ENCODE data around the gene USP15. TPM values are rescaled to one million over a fixed set of nuclear protein-coding genes. Genes with fewer than 3 reads are reported as not detected.

The USP15 gene
- polyA plus RNA-seq, 1 donor (not counting 4 experiments of a cell fraction or from before 2014, with no cell fraction given), result 66.5 TPM

DNA sequence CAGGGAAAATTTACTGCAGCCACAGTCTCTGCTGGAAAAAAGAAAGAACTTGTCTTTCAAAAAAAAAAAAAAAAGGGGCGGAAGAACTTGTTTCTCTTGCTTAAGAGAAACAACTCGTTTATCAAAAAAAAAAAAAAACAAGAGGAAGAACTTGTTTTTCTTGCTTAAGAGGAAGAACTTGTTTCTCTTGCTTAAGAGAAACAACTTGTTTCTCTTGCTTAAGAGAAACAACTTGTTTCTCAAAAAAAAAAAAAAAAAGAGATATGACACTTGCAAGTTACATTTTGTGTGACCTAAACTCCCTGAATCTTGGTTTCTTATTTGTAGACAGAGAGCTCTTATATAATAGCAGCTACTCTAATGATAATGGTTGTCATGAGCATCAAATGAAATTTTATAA is 44.7 kb upstream of the USP15 start:
- Histone ChIP-seq H3K27me3 (ENCODE audit: control insufficient read depth, extremely low read depth, insufficient read depth, low read length) (no peaks in the 10 kb centered on the region), H3K79me2 (ENCODE audit: control insufficient read depth, insufficient read depth, low read length) (no peaks in the 10 kb centered on the region), H3K4me3 (ENCODE audit: control insufficient read depth in 2 of 3, extremely low read depth in 1 of 3, insufficient read depth in 2 of 3, low read depth in 1 of 3, low read length in 3 of 3) (no peak overlapping the region), H3K4me1 (ENCODE audit: control insufficient read depth, extremely low read depth, insufficient read depth, low read length) (peaks cover 4% of the 10 kb centered on the region), H3K9me3 (ENCODE audit: control insufficient read depth, low read depth, low read length) (no peaks in the 10 kb centered on the region), H2AFZ (ENCODE audit: control insufficient read depth, low read length) (no peak overlapping the region), H4K20me1 (ENCODE audit: control insufficient read depth, extremely low read depth, insufficient read depth, low read length) (no peaks in the 10 kb centered on the region), H3K9me1 (ENCODE audit: control insufficient read depth, extremely low read depth, insufficient read depth, low read length) (no peaks in the 10 kb centered on the region), H3K27ac (ENCODE audit: control insufficient read depth, insufficient read depth, low read length) (no peak overlapping the region), H3K36me3 (ENCODE audit: control insufficient read depth in 2 of 2, extremely low read depth in 1 of 2, insufficient read depth in 2 of 2, low read length in 2 of 2) (no peaks in the 10 kb centered on the region), H3K4me2 (ENCODE audit: control insufficient read depth, extremely low read depth, insufficient read depth, low read depth, low read length) (no peak overlapping the region), H3K9ac (ENCODE audit: control insufficient read depth, extremely low read depth, insufficient read depth, low read length) (no peak overlapping the region)
- dilution Hi-C loops (cut with MboI; ENCODE audit: extremely low pct_ligation_motif_present, low sequenced_read_pairs), result no loop called here
- DNase-seq (ENCODE audit: low read depth, low spot score) (no peak), FAIRE-seq (no peak)
- TF ChIP-seq, protein P1, sequence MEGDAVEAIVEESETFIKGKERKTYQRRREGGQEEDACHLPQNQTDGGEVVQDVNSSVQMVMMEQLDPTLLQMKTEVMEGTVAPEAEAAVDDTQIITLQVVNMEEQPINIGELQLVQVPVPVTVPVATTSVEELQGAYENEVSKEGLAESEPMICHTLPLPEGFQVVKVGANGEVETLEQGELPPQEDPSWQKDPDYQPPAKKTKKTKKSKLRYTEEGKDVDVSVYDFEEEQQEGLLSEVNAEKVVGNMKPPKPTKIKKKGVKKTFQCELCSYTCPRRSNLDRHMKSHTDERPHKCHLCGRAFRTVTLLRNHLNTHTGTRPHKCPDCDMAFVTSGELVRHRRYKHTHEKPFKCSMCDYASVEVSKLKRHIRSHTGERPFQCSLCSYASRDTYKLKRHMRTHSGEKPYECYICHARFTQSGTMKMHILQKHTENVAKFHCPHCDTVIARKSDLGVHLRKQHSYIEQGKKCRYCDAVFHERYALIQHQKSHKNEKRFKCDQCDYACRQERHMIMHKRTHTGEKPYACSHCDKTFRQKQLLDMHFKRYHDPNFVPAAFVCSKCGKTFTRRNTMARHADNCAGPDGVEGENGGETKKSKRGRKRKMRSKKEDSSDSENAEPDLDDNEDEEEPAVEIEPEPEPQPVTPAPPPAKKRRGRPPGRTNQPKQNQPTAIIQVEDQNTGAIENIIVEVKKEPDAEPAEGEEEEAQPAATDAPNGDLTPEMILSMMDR (optimal IDR thresholded peaks at IDR 0.05 in 1 of 3, IDR thresholded peaks at IDR 0.05 in 1 of 3, conservative IDR thresholded peaks at IDR 0.05 in 1 of 3; ENCODE audit: extremely low read depth in 1 of 3, insufficient read depth in 2 of 3, low read length in 3 of 3), result no peak
- no peak for TF ChIP-seq EZH2 (IDR thresholded peaks at IDR 0.05; ENCODE audit: low read length)

GRCh38 chr12:62217466-62218194 is 42.6 kb upstream of the USP15 start:
- Histone ChIP-seq H3K9me1 (ENCODE audit: control insufficient read depth, extremely low read depth, insufficient read depth, low read length) (no peaks in the 10 kb centered on the region), H4K20me1 (ENCODE audit: control insufficient read depth, extremely low read depth, insufficient read depth, low read length) (no peaks in the 10 kb centered on the region), H3K9me3 (ENCODE audit: control insufficient read depth, low read depth, low read length) (no peaks in the 10 kb centered on the region), H3K79me2 (ENCODE audit: control insufficient read depth, insufficient read depth, low read length) (no peaks in the 10 kb centered on the region), H3K36me3 (ENCODE audit: control insufficient read depth in 2 of 2, extremely low read depth in 1 of 2, insufficient read depth in 2 of 2, low read length in 2 of 2) (no peaks in the 10 kb centered on the region), H3K4me1 (ENCODE audit: control insufficient read depth, extremely low read depth, insufficient read depth, low read length) (peaks cover 4% of the 10 kb centered on the region), H3K27me3 (ENCODE audit: control insufficient read depth, extremely low read depth, insufficient read depth, low read length) (no peaks in the 10 kb centered on the region), H3K9ac (ENCODE audit: control insufficient read depth, extremely low read depth, insufficient read depth, low read length) (no peak overlapping the region), H3K27ac (ENCODE audit: control insufficient read depth, insufficient read depth, low read length) (no peak overlapping the region), H2AFZ (ENCODE audit: control insufficient read depth, low read length) (no peak overlapping the region), H3K4me3 (ENCODE audit: control insufficient read depth in 2 of 3, extremely low read depth in 1 of 3, insufficient read depth in 2 of 3, low read depth in 1 of 3, low read length in 3 of 3) (no peak overlapping the region), H3K4me2 (ENCODE audit: control insufficient read depth, extremely low read depth, insufficient read depth, low read depth, low read length) (no peak overlapping the region)
- DNase-seq (ENCODE audit: low read depth, low spot score) (no peak), FAIRE-seq (no peak)
- TF ChIP-seq EZH2 (IDR thresholded peaks at IDR 0.05; ENCODE audit: low read length), result no peak
- TF ChIP-seq, protein P1 (optimal IDR thresholded peaks at IDR 0.05 in 1 of 3, IDR thresholded peaks at IDR 0.05 in 1 of 3, conservative IDR thresholded peaks at IDR 0.05 in 1 of 3; ENCODE audit: extremely low read depth in 1 of 3, insufficient read depth in 2 of 3, low read length in 3 of 3), result no peak
- dilution Hi-C loops (cut with MboI; ENCODE audit: extremely low pct_ligation_motif_present, low sequenced_read_pairs), result no loop called here
